CD4-positive, alpha-beta T cell (primary cell): Measurements from ENCODE around the gene S100A5. TPM values are rescaled to one million over a fixed set of nuclear protein-coding genes. Genes with fewer than 3 reads are reported as not detected.

ENCODE experiments used
- ATAC-seq: fragments of 200-7000 bp; cut with Tn5 transposase; one replicate; pipeline ENCODE4 v1.10.0; 2022; ENCODE audit warnings: mild to moderate bottlenecking; ENCODE audit not compliant: poor library complexity
- CTCF ChIA-PET: fragments of 350-600 bp; sonication (Branson Sonifier 250); formaldehyde crosslinking; loops from one replicate; lab custom pipeline; 2021; ENCODE audit warnings: antibody characterized with exemption, inconsistent platforms; lab: Charles Lee
- POLR2A ChIA-PET: fragments of 350-600 bp; sonication (Branson Sonifier 250); formaldehyde crosslinking; loops from one replicate; lab custom pipeline; 2021; ENCODE audit warnings: antibody characterized with exemption, inconsistent platforms; lab: Charles Lee
- DNase-seq, 14 experiments: peaks; one replicate each; pipeline ENCODE4 v3.0.0-alpha.2; 2013 to 2020; ENCODE audit warnings: mixed read lengths in 2 of 14
- H3K27ac ChIP-seq, 2 donors: one replicate each; pipeline versions ENCODE4 v1.5.1 to v1.7.0; 2013; ENCODE audit warnings: low read length in 2 of 2, low read depth in 1 of 2, mild to moderate bottlenecking in 1 of 2
- H3K27me3 ChIP-seq, 2 experiments: 1 replicate in 1 of 2; 2 replicates in 1 of 2; pipeline versions ENCODE4 v1.6.1 to v1.7.0; 2013; ENCODE audit warnings: low read length in 2 of 2, control low read depth in 1 of 2, mild to moderate bottlenecking in 1 of 2, moderate library complexity in 1 of 2; ENCODE audit not compliant: insufficient read depth in 2 of 2, control insufficient read depth in 1 of 2
- H3K36me3 ChIP-seq: one replicate; pipeline ENCODE4 v1.6.1; 2013; ENCODE audit warnings: low read length, control low read depth; ENCODE audit not compliant: insufficient read depth
- H3K4me1 ChIP-seq: one replicate; pipeline ENCODE4 v1.6.1; 2013; ENCODE audit warnings: low read length, control low read depth; ENCODE audit not compliant: insufficient read depth
- H3K4me3 ChIP-seq: one replicate; pipeline ENCODE4 v1.5.1; 2013; ENCODE audit warnings: mild to moderate bottlenecking, low read length, moderate library complexity
- H3K9me3 ChIP-seq, 2 experiments: 1 replicate in 1 of 2; 2 replicates in 1 of 2; pipeline versions ENCODE4 v1.6.1 to v1.7.0; 2013; ENCODE audit warnings: low read length in 2 of 2, mild to moderate bottlenecking in 2 of 2, control low read depth in 1 of 2, moderate library complexity in 1 of 2; ENCODE audit not compliant: control insufficient read depth in 1 of 2, insufficient read depth in 1 of 2
- H3K27ac Mint-ChIP-seq: one replicate; pipeline ENCODE4 v1.8.0; 2020; ENCODE audit warnings: mixed read lengths
- H3K27me3 Mint-ChIP-seq: one replicate; pipeline ENCODE4 v1.8.0; 2021; ENCODE audit warnings: mixed read lengths
- H3K36me3 Mint-ChIP-seq: one replicate; pipeline ENCODE4 v1.8.0; 2021; ENCODE audit warnings: low read depth, mixed read lengths
- H3K4me1 Mint-ChIP-seq: one replicate; pipeline ENCODE4 v1.8.0; 2021; ENCODE audit warnings: low read depth, mixed read lengths
- H3K4me3 Mint-ChIP-seq: one replicate; pipeline ENCODE4 v1.8.0; 2020; ENCODE audit warnings: mild to moderate bottlenecking, mixed read lengths
- H3K9me3 Mint-ChIP-seq: one replicate; pipeline ENCODE4 v1.8.0; 2020; ENCODE audit warnings: mixed read lengths
- CTCF ChIP-seq: fragments of 200-600 bp; IDR thresholded peaks from one replicate; pipeline ENCODE4 v1.8.0; 2022; ENCODE audit warnings: antibody characterized with exemption, mild to moderate bottlenecking
- intact Hi-C, 2 experiments: fragments of 100-400 bp; cut with DNase I in 1 of 2; cut with micrococcal nuclease in 1 of 2; formaldehyde crosslinking; loops; one replicate each; pipeline versions ENCODE4 v1.15.1 to v1.9.0; 2023 to 2025; cut with DNase I, micrococcal nuclease
- total RNA-seq, 174 experiments: library from RNA in 2 of 174; stranded (reverse) in 2 of 174; gene quantifications; one replicate each; pipeline ENCODE4 v1.2.3 and lab custom pipeline; 2021 to 2026

The S100A5 gene
- total RNA-seq, 2 experiments from 2014 or later, result 0.80 to 1.3 TPM

DNA sequence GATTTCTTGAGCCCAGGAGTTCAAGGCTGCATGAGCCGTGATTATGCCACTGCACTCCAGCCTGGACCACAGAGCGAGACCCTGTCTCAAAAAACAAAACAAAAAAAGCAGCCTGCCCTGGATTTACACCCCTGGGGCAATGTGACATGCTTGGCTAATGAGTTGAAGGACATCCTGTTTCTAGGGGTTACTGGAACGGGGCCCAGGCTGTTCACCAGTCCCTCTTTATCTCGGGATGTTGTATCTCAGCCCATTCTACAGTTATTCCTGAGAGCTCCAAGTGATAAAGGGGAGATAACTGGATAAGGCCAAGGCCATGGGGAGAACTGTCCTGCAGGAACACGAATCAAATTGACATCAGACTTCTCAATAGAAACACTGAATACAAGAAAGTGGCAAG, 46.6 kb upstream of the S100A5 start:
- Mint-ChIP-seq H3K36me3 (no peaks in the 10 kb centered on the region), H3K27me3 (no peaks in the 10 kb centered on the region), H3K4me1 (no peaks in the 10 kb centered on the region), H3K9me3 (no peaks in the 10 kb centered on the region), H3K27ac (no peak overlapping the region), H3K4me3 (no peak overlapping the region)
- Histone ChIP-seq H3K4me1 (no peaks in the 10 kb centered on the region), H3K27ac (no peak overlapping the region), H3K27me3 (no peaks in the 10 kb centered on the region), H3K36me3 (no peaks in the 10 kb centered on the region), H3K4me3 (no peak overlapping the region), H3K9me3 (no peaks in the 10 kb centered on the region)
- CTCF ChIA-PET, result no interaction called here
- DNase-seq (no peak), ATAC-seq (no peak)
- POLR2A ChIA-PET, result no interaction called here
- intact Hi-C loops, result no loop called here
- no peak for TF ChIP-seq CTCF

DNA sequence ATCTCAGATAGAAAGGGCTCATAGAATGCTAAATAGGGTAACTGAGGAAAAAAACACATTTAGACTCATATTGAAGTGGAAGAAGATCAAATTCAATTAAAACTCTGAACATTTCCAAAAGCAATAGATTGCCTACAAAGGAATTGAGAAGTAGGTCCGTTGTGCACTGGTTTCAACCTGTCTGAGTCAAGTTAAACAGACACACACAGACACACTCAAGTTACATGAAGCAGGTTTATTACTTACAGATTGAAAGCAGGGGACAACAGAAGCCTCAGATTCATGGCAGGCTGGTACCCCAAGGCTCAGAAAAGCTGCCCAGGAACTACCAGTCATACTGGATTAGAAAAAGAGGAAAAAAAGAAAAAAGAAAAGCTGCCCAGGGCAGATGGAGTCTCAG, 45.6 kb upstream of the S100A5 start:
- DNase-seq (no peak), ATAC-seq (no peak)
- Histone ChIP-seq H3K4me1 (no peaks in the 10 kb centered on the region), H3K4me3 (no peak overlapping the region), H3K9me3 (no peaks in the 10 kb centered on the region), H3K27me3 (no peaks in the 10 kb centered on the region), H3K27ac (no peak overlapping the region), H3K36me3 (no peaks in the 10 kb centered on the region)
- H3K4me1 Mint-ChIP-seq, result no peaks in the 10 kb centered on the region
- POLR2A ChIA-PET, result no interaction called here
- H3K27ac Mint-ChIP-seq, result no peak overlapping the region
- no peaks in the 10 kb centered on the region for H3K36me3 Mint-ChIP-seq
- no peak overlapping the region for H3K4me3 Mint-ChIP-seq
- TF ChIP-seq CTCF, result no peak
- CTCF ChIA-PET, result no interaction called here
- intact Hi-C loops, result no loop called here
- H3K27me3 Mint-ChIP-seq, result no peaks in the 10 kb centered on the region
- no peaks in the 10 kb centered on the region for H3K9me3 Mint-ChIP-seq

DNA sequence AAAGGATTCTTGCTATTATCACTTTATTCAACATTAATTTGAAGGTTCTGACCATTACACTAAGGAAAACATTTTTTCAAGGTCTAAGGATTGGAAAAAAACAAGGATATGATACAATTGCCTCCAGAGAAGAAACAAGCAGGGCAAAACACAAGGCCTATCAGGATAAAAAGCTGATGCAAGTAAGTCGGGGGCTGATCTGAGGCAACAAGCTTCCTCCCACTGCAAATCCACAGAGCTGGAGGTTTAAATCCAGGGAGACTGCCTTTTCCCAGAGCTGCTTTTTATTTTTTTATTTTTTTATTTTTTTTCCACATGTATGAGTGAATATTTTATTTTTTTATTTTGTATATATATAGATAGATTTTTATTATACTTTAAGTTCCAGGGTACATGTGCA, 44.3 kb upstream of the S100A5 start:
- Mint-ChIP-seq H3K4me3 (no peak overlapping the region), H3K27me3 (no peaks in the 10 kb centered on the region), H3K36me3 (no peaks in the 10 kb centered on the region), H3K27ac (no peak overlapping the region), H3K9me3 (no peaks in the 10 kb centered on the region), H3K4me1 (no peaks in the 10 kb centered on the region)
- no peak overlapping the region for H3K27ac ChIP-seq
- ChIA-PET POLR2A (no interaction called here), CTCF (no interaction called here)
- no peaks in the 10 kb centered on the region for H3K9me3 ChIP-seq
- ATAC-seq (no peak), DNase-seq (no peak)
- H3K4me3 ChIP-seq, result no peak overlapping the region
- no peak for TF ChIP-seq CTCF
- no peaks in the 10 kb centered on the region for H3K36me3 ChIP-seq
- intact Hi-C loops, result no loop called here
- H3K27me3 ChIP-seq, result no peaks in the 10 kb centered on the region
- no peaks in the 10 kb centered on the region for H3K4me1 ChIP-seq
